ENCODE measurements around the gene ZSCAN5A.

DNA sequence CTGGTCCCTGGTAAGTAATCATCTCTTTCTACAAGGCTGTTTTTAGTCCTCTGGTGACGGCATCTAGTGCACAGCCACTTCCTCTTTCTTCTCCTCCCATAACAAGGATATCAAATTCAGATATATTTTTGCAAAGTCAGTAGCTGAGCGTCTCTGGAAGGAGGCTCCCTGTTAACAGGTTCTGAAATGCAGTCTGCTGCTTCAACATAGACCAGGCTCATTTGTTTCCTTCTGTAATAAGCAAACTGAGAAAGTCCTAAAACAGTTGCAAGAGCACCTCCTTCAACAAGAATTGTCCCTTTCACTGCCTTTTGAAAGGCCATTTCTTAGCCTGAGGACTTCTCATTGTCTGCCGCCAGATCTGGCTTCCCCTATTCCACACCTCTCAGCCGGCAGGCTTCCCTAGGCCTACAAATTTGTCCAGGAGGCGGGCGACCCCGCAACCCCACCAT lies 7.4 kb upstream of the ZSCAN5A start:
- TF ChIP-seq, protein P1, sequence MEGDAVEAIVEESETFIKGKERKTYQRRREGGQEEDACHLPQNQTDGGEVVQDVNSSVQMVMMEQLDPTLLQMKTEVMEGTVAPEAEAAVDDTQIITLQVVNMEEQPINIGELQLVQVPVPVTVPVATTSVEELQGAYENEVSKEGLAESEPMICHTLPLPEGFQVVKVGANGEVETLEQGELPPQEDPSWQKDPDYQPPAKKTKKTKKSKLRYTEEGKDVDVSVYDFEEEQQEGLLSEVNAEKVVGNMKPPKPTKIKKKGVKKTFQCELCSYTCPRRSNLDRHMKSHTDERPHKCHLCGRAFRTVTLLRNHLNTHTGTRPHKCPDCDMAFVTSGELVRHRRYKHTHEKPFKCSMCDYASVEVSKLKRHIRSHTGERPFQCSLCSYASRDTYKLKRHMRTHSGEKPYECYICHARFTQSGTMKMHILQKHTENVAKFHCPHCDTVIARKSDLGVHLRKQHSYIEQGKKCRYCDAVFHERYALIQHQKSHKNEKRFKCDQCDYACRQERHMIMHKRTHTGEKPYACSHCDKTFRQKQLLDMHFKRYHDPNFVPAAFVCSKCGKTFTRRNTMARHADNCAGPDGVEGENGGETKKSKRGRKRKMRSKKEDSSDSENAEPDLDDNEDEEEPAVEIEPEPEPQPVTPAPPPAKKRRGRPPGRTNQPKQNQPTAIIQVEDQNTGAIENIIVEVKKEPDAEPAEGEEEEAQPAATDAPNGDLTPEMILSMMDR (IDR thresholded peaks at IDR 0.05), result no peak
- no peak for TF ChIP-seq EP300 (IDR thresholded peaks at IDR 0.05)
